ENCODE measurements around the gene MACROD2. TPM values are rescaled to one million over a fixed set of nuclear protein-coding genes. Genes with fewer than 3 reads are reported as not detected.
A peak's percentile ranks its signal among the peaks of the same experiment; 100 is the strongest.

MACROD2 gene
- total RNA-seq, 4 donors from 2014 or later, result 4.0 to 14.1 (median 10.4) TPM

DNA sequence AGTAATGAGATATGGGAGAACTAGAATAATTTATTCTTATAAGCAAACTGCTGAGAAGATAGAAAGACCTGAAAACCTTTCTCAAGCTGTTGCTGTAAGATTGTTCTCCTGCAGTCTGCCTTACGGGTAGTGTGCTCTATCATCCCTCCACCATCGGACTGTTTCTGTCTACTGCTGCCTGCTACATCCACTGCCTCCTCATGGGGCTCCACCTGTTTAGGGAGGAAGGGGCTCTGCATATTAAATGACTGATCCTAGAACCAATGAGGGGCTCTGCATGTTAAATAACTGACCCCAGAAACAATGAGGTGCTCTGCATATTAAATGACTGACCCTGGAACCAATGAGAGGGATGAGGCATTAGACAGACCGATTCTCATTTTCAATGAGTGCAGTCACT lies 1923.3 kb downstream of the MACROD2 start:
- H3K4me1 ChIP-seq, result peaks cover 0 to 4% (median 0%) of the 10 kb centered on the region in 4 donors
- TF ChIP-seq POLR2A (IDR thresholded peaks at IDR 0.05) (no peak), CTCF (IDR thresholded peaks at IDR 0.05) (no peak), EP300 (IDR thresholded peaks at IDR 0.05) (no peak)

DNA sequence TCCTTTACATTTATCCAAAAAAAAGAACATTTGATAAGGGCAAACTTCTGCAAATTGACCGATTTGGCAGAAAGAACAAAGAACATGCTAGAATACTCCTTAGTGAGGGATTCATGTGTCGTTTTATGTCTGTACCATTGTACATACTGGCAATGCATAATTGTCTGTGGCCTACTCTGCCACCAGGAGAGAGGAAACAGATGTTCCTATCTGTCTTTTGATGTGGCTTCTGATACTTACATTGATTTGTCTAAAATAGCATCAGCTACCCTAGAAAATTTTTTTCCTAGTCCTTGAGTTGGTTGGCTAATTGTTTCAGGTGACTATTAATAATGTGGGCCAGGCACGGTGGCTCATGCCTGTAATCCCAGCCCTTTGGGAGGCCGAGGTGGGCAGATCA lies 1923.8 kb downstream of the MACROD2 start:
- DNase-seq (ENCODE audit: low spot score in 2 of 2), result no peak
- 71 to 73% methylated on average over 4 of the region's 4 CpGs for WGBS, 2 donors
- TF ChIP-seq POLR2A (IDR thresholded peaks at IDR 0.05) (no peak), CTCF (IDR thresholded peaks at IDR 0.05) (no peak), EP300 (IDR thresholded peaks at IDR 0.05) (no peak)
- Histone ChIP-seq H3K27ac (peak overlapping the region in 1 of 4 donors; percentile 25), H3K36me3 (no peaks in the 10 kb centered on the region), H3K27me3 (no peaks in the 10 kb centered on the region), H3K4me1 (no peaks in the 10 kb centered on the region), H3K9me3 (no peaks in the 10 kb centered on the region), H3K4me3 (no peak overlapping the region)

More for the DNA sequence above, 1923.3 kb downstream of the MACROD2 start:
- Histone ChIP-seq H3K36me3 (no peaks in the 10 kb centered on the region), H3K27me3 (no peaks in the 10 kb centered on the region), H3K9me3 (no peaks in the 10 kb centered on the region), H3K4me3 (no peak overlapping the region), H3K27ac (peak overlapping the region in 2 of 4 donors; percentile 25 to 75)
- 68 to 71% methylated on average over 3 of the region's 3 CpGs for WGBS, 2 donors
- no peak for DNase-seq (ENCODE audit: low spot score in 2 of 2)

GRCh38 chr20:15921930-15922329 lies 1926.6 kb downstream of the MACROD2 start:
- Histone ChIP-seq H3K27ac (no peak overlapping the region), H3K4me1 (no peaks in the 10 kb centered on the region), H3K9me3 (no peaks in the 10 kb centered on the region), H3K27me3 (no peaks in the 10 kb centered on the region), H3K4me3 (no peak overlapping the region), H3K36me3 (no peaks in the 10 kb centered on the region)
- DNase-seq (ENCODE audit: low spot score in 2 of 2), result no peak
- 83 to 93% methylated on average over 4 of the region's 4 CpGs for WGBS, 2 donors
- TF ChIP-seq CTCF (IDR thresholded peaks at IDR 0.05) (no peak), EP300 (IDR thresholded peaks at IDR 0.05) (no peak), POLR2A (IDR thresholded peaks at IDR 0.05) (no peak)

DNA sequence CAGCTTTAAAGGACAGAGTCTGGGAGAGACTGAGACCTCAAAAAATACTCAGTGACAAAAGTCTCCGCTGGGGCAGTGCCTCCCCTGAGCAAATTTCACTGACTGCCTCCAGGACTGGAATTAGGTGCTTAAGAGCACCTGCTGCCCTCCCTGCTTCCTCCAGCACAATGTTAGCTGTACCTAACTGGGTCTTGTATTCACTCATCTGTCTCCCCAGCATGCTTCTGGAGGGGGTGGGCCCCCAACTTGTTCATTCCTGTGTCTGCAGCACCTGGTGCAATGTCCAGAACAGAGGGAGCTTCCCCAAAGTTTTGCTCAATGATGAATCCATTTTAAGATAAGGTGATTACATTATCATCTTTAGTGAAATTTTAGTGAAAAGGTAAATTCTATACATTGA lies 1927.2 kb downstream of the MACROD2 start:
- Histone ChIP-seq H3K9me3 (no peaks in the 10 kb centered on the region), H3K4me1 (no peaks in the 10 kb centered on the region), H3K36me3 (no peaks in the 10 kb centered on the region), H3K27me3 (no peaks in the 10 kb centered on the region), H3K4me3 (no peak overlapping the region), H3K27ac (no peak overlapping the region)
- WGBS, 2 donors, result 82 to 100% methylated on average over 1 of the region's 1 CpG
- TF ChIP-seq POLR2A (IDR thresholded peaks at IDR 0.05), result no peak
- no peak for TF ChIP-seq EP300 (IDR thresholded peaks at IDR 0.05)
- TF ChIP-seq CTCF (IDR thresholded peaks at IDR 0.05), result no peak
- DNase-seq (ENCODE audit: low spot score in 2 of 2), result no peak

GRCh38 chr20:15923030-15923776 lies 1927.9 kb downstream of the MACROD2 start:
- TF ChIP-seq EP300 (IDR thresholded peaks at IDR 0.05) (no peak), POLR2A (IDR thresholded peaks at IDR 0.05) (no peak), CTCF (IDR thresholded peaks at IDR 0.05) (no peak)
- WGBS, 2 donors, result 93 to 95% methylated on average over 8 of the region's 8 CpGs
- H3K27me3 ChIP-seq, result no peaks in the 10 kb centered on the region
- no peak overlapping the region for H3K4me3 ChIP-seq
- H3K4me1 ChIP-seq, result no peaks in the 10 kb centered on the region
- H3K9me3 ChIP-seq, result no peaks in the 10 kb centered on the region
- no peak overlapping the region for H3K27ac ChIP-seq
- DNase-seq (ENCODE audit: low spot score in 2 of 2), result no peak
- H3K36me3 ChIP-seq, result no peaks in the 10 kb centered on the region

Measured in tibial nerve (tissue), 4 donors.